Stimulated activated CD8-positive, alpha-beta memory T cell treated with anti-CD3 and anti-CD28 coated beads, Interleukin-7, amount 100 ng/mL, for 4 hours (primary cell): Measurements from ENCODE around the gene POMGNT1.
"Not testable (repeated sequence)": the region's sequence is repeated elsewhere in the genome, so short reads cannot be mapped to it uniquely, and the experiment has no call there.

ENCODE experiments used
- DNase-seq, 2 donors: peaks; one replicate each; pipeline ENCODE4 v3.0.0-alpha.2; 2020; ENCODE audit warnings: low read depth in 2 of 2

Gene POMGNT1

DNA sequence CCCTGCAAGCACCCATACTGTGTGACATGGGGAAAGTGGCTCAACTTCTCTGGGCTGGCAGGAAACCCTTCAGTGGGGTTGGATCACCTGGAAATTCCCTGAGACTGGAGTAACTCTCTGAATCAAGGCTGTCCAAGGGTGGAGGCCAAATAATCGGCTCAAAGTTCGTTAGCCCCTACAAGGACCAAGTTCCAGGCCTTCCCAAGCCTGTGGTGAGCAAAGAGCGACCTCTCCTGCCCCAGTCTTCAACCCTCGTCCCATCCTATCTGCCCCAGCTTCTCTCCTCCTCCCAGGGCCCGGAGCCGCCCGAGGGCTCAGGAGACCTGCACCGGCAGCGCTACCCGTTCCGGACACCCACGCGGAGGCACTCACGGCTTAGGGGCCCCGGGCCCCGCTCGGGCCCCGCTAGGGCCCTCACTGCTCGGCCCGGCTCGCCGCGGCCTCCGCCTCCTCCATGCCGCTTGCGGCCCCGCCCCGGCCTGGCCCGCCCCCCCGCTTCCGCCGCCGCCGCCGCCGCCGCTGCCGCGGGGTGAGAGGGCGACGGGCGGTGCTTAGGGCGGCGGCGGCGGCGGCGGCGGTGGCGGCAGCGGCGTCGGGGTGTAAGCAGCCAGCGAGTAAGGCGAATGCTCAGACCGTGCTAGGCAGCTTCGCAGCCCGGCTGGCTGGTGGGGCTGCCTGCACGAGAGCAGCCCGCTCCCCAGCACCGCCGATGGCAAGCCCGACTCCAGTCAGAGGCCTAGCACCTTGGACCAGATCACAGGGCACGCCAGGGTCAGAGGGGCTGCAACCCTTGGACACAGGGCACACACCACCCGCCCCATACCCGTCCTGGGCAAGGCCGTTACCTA is at the start of gene POMGNT1:
TSS of gene POMGNT1 (minus strand) at position 471 of the 848 bp plus-strand sequence. CDS start 613 bp downstream, outside the sequence.
- peak; percentile 24 to 69 for DNase-seq

- peak; percentile 93 to 95 for DNase-seq
Measured at GRCh38 chr1:46247436-46248121, 49.3 kb upstream of the POMGNT1 start, which contains the start of gene RAD54L. RAD54L (plus strand) TSS chr1:46247763; CDS start chr1:46248406, 643 bp downstream.

DNA sequence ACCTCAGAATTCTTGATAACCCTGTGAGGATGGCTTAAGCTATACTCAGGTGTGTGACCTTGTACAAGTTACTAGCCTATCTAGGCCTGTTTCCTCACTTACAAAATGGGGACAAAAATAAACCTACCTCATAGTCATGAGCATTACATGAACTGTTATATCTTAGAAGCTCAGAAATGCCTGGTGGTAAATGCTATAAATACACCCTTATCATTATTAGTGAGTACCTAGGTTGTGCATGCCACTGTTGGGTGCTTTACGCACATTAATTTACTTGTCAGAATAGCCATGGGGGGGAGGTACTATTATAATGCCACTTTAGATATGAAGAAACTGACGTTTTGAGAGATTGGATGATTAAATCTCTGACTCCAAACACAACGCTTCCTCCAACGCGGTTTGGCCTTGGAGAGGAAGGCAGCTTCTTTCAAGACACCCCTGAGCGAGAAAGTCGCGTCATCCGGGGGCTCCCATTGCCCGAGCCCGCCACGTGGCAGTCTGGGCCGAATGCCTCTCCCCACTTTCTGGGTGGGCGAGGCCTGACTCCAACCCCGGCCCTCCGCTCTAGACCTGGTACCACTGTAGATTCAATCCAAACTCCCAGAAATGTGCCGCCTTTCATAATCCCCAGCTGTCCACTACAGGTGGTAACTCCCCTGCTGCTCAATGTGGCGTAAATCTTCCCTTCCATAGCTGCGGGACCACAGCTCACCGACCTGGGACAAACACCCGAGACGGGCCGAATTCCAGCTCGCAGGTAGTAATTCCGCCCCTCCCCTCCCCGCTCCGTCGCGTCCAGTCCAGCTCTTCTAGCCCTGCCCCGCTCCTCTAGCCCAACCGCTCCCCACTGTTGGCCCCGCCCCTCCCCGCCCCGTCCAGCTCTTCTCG is 48.6 kb upstream of the POMGNT1 start:
- DNase-seq, result peak; percentile 44 to 53

GRCh38 chr1:46246136-46246535 is 47.9 kb upstream of the POMGNT1 start:
- DNase-seq, result not testable (repeated sequence)

DNA sequence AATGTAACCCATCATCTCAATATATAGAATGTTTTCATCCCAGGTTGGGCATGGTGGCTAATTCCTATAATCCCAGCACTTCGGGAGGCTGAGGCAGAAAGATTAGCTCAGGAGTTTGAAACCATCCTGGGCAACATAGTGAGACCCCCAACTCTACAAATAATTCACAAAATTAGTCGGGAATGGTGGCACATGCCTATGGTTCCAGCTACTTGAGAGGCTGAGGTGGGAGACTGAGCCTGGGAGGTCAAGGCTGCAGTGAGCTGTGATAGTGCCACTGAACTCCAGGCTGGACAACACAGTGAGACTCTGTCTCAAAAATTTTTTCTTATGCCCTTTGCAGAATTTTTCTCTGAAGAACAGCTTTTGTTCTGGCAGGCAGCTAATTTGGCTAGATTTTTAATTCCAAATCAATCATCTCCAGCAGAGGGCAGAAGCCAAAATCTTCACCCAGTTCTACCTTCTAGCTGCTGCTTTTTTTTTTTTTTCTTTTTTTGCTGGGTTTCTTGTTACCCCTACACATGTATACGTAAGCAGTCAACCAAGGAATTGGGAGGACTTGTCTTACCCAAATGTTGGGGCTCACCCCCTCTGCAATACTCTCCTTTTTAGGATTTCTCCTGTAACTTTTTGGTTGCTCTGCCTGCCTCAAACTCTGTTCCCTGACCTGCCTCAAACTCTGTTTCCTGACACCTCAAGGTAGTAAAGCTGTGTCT is 46.6 kb upstream of the POMGNT1 start:
- DNase-seq, result no peak

GRCh38 chr1:46243831-46244230 is 45.6 kb upstream of the POMGNT1 start:
- not testable (repeated sequence) for DNase-seq

- DNase-seq, result no peak
Measured at GRCh38 chr1:46242918-46243317, 44.7 kb upstream of the POMGNT1 start.

- DNase-seq, result not testable (repeated sequence)
Measured at GRCh38 chr1:46241733-46242132, 43.5 kb upstream of the POMGNT1 start.

- not testable (repeated sequence) for DNase-seq
Measured at GRCh38 chr1:46238865-46239264, 40.6 kb upstream of the POMGNT1 start.

- DNase-seq, result no peak
Measured at GRCh38 chr1:46236882-46237281, 38.6 kb upstream of the POMGNT1 start.

DNA sequence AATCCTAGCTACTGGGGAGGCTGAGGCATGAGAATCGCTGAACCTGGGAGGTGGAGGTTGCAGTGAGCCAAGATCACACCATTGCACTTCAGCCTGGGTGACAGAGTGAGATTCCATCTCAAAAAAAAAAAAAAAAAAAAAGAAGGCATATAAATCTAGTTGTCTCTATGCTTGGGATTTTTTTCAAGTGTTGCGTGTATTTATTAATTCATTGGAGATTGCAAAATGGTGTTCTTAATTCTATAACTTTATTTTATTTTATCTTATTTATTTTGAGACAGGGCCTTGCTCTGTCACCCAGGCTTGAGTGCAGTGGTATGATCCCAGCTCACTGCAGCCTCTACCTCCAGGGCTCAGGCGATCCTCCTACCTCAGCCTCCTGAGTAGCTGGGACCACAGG is 33.0 kb upstream of the POMGNT1 start:
- DNase-seq, result not testable (repeated sequence)

- DNase-seq, result no peak
Measured at GRCh38 chr1:46224966-46225365, 26.7 kb upstream of the POMGNT1 start.

DNA sequence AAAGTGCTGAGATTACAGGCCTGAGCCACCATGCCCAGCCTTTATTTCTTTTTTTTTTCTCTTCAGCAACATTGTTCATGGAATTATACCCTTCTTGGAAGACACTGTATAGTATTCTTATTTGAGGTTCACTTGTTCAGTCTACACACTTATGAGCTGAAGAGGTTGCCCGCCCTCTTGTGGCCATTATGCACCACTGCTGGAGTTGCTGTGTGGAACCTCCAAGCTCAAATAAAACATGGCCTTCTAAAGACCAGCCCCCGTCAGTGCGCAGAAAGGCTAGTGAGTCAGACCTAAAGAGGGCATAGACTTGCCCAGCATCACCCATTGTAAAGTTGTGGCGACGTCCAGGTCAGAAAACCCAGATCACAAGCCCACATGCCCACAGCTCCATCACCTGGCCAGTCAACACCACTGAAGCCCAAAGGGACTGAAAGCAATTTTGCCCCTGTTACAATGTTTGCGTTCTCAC is 25.3 kb upstream of the POMGNT1 start:
- DNase-seq, result peak; percentile 25 to 43

DNA sequence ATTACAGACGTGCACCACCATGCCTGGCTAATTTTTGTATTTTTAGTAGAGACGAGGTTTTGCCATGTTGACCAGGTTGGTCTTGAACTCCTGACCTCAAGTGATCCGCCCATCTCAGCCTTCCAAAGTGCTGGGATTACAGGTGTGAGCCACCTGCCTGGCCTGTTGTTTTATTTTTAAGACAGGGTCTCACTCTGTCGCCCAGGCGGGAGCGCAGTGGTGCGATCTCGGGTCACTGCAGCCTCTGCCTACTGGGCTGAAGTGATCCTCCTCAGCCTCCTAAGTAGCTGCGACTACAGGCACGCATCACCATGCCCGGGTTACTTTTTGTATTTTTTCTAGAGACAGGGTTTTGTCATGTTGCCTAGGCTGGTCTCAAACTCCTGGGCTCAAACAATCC is 24.8 kb upstream of the POMGNT1 start:
- DNase-seq, result not testable (repeated sequence)

GRCh38 chr1:46221749-46222148 is 23.5 kb upstream of the POMGNT1 start:
- DNase-seq, result no peak

GRCh38 chr1:46220808-46221207 is 22.6 kb upstream of the POMGNT1 start:
- DNase-seq, result no peak

DNA sequence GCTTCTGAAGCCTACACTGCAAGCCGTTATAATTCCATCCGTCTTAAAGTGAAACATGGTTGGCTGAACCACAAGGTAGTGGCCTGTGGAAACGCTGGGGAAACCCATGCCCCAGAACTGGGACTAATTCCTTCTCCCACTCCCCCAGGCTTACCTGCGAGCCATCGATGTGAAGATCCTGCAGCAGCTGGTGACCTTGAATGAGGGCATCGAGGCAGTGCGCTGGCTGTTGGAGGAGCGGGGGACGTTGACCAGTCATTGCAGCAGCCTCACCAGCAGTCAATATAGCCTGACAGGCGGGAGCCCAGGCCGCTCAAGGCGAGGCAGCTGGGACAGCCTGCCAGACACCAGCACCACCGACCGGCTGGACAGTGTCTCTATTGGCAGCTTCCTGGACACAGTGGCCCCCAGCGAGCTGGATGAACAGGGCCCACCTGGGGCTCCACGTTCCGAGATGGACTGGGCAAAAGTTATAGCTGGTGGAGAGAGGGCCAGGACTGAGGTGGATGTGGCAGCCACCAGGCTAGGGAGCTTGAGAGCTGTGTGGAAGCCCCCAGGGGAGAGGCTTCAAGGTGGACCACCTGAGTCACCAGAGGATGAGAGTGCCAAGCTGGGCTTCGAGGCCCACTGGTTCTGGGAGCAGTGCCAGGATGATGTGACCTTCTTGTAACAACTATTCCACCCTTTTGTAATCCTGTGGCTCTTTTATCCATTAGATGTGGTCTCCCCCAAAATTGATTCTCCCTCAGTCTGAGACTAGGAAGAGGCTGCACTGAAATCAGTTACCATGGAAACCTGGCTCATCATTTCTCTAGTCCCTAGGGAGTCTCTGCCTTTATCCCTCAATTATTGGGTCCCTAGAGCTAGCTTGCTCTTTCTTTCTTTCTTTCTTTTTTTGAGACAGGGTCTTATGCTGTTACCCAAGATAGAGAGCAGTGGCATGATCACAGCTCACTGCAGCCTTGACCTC is 21.6 kb upstream of the POMGNT1 start:
- DNase-seq, result no peak

GRCh38 chr1:46218443-46218842 is 20.2 kb upstream of the POMGNT1 start:
- no peak for DNase-seq

DNA sequence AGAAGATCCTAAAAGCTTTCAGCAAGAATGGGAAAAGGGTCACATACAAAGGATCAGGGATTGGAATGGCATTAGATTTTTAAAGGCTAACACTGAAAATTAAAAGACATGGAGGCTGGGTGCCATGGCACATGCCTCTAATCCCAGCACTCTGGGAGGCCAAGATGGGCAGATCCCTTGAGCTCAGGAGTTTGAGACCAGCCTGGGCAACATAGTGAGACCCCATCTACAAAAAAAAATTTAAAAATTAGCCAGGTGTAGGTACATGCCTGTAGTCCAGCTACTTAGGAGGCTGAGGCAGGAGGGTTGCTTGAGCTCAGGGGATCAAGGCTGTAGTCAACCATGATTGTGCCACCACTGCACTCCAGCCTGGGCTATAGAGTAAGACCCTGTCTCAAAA is 17.3 kb upstream of the POMGNT1 start:
- no peak for DNase-seq

DNA sequence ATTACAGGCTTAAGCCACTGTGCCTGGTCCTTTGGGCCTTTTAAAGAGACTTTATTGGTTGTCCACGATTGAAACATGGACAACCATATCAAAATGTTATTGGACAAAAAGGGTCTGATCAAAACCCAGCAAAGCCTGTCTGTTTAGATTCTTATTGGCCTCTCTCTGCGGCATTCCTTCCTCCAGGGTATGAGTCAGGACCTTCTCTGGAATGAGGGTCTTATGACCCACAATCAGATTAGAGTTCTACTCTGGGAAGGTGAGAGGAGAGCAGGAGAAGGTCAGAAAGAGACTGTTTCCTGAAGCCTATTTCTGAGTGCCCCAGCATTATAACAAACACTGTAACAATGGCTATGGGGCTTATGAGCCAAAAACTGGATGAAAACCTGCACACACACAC is 12.8 kb upstream of the POMGNT1 start:
- DNase-seq, result no peak
